Spinal cord (tissue), 10 donors: ENCODE data around the gene RDH16. TPM values are rescaled to one million over a fixed set of nuclear protein-coding genes. Genes with fewer than 3 reads are reported as not detected.
A peak's percentile ranks its signal among the peaks of the same experiment; 100 is the strongest.
"Not testable (repeated sequence)": the region's sequence is repeated elsewhere in the genome, so short reads cannot be mapped to it uniquely, and the experiment has no call there.

Source experiments
- DNase-seq, 6 donors: peaks; one replicate each; pipeline versions ENCODE4 v3.0.0 to v3.0.0-alpha.2; 2013 to 2015; ENCODE audit warnings: low spot score in 6 of 6, low read depth in 4 of 6
- H3K27ac ChIP-seq: one replicate; pipeline ENCODE4 v1.5.1; 2013; ENCODE audit warnings: low read depth, low read length, control low read depth
- H3K27me3 ChIP-seq: one replicate; pipeline ENCODE4 v1.6.1; 2013; ENCODE audit warnings: low read length; ENCODE audit not compliant: control insufficient read depth, insufficient read depth
- H3K36me3 ChIP-seq: one replicate; pipeline ENCODE4 v1.6.1; 2013; ENCODE audit warnings: low read length; ENCODE audit not compliant: control insufficient read depth, insufficient read depth
- H3K4me1 ChIP-seq: one replicate; pipeline ENCODE4 v1.6.1; 2013; ENCODE audit warnings: low read length; ENCODE audit not compliant: control insufficient read depth, insufficient read depth
- H3K4me3 ChIP-seq: one replicate; pipeline ENCODE4 v1.5.1; 2013; ENCODE audit warnings: low read depth, low read length, control low read depth
- H3K9me3 ChIP-seq: one replicate; pipeline ENCODE4 v1.6.1; 2013; ENCODE audit warnings: low read length; ENCODE audit not compliant: control insufficient read depth, insufficient read depth
- WGBS: methylation state at CpG from one replicate; pipeline ENCODE4 v1.1.5; 2013; ENCODE audit warnings: missing lambda C conversion rate; ENCODE audit not compliant: insufficient coverage; 5-methylcytosine and 5-hydroxymethylcytosine counted together
- polyA plus RNA-seq, 2 donors: library from polyadenylated mRNA; unstranded; fragments of 120-200 nt; gene quantifications; one replicate each; pipeline ENCODE4 v1.2.1, GENCODE V29; 2013; ENCODE audit not compliant: insufficient read length in 2 of 2
- total RNA-seq, 2 donors: library from RNA; depleted of rRNA in 1 of 2; stranded (reverse); fragments of 120-200 nt in 1 of 2; fragments of >200 nt in 1 of 2; gene quantifications; one replicate each; pipeline versions ENCODE4 v1.2.3 to v1.2.4, GENCODE V29; 2013 to 2014
- donor health status: healthy.

RDH16 gene
- total and polyA plus RNA-seq, 4 donors, result 0.30 to 1.2 (median 0.60) TPM

DNA sequence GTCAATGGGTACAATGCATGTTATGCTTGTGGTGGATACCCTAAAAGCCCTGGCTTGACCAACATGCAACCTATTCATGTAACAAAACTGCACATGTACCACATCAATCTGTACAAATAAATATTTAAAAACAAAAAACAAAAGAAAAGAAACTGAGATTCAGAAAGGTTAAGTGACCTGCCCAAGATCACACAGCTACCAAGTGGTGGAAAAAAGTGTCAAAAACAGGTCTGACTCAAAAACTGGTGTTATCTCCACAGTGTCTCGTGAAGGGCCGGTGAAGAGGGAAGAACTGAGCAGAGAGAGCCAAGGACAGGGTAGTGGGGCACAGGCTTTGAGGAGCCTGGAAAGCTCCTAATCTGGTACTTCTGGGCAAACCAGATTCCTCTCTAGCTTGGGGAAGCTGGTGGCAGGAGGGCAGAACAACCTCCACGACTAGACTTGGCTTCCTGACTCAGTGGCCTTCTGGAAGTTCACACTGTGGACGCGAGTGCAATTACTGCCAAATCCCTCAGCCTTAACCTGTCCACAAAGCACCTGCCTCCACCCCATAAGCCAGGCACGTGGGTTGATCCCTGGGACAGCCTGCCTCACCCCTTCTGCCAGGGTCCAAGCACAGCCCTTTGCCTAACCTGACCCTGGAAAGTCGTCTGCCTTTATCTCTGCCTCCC lies 33.4 kb upstream of the RDH16 start:
- no peaks in the 10 kb centered on the region for H3K27me3 ChIP-seq
- H3K27ac ChIP-seq, result no peak overlapping the region
- no peak overlapping the region for H3K4me3 ChIP-seq
- H3K4me1 ChIP-seq, result peaks cover 10% of the 10 kb centered on the region
- H3K9me3 ChIP-seq, result no peaks in the 10 kb centered on the region
- peaks cover 13% of the 10 kb centered on the region for H3K36me3 ChIP-seq
- 72% methylated on average over 6 of the region's 7 CpGs for WGBS
- no peak for DNase-seq

- Histone ChIP-seq H3K36me3 (peaks cover 6% of the 10 kb centered on the region), H3K27ac (no peak overlapping the region), H3K4me3 (no peak overlapping the region), H3K9me3 (no peaks in the 10 kb centered on the region), H3K27me3 (no peaks in the 10 kb centered on the region), H3K4me1 (peaks cover 10% of the 10 kb centered on the region)
- DNase-seq, result no peak
- WGBS, result 100% methylated on average over 1 of the region's 7 CpGs
These were observed 32.6 kb upstream of the RDH16 start for GRCh38 chr12:56989861-56990610.

- peaks cover 10% of the 10 kb centered on the region for H3K4me1 ChIP-seq
- H3K27ac ChIP-seq, result no peak overlapping the region
- no peaks in the 10 kb centered on the region for H3K9me3 ChIP-seq
- H3K27me3 ChIP-seq, result no peaks in the 10 kb centered on the region
- DNase-seq, result no peak
- 69% methylated on average over 1 of the region's 5 CpGs for WGBS
- H3K4me3 ChIP-seq, result no peak overlapping the region
- no peaks in the 10 kb centered on the region for H3K36me3 ChIP-seq
These were observed 30.9 kb upstream of the RDH16 start for GRCh38 chr12:56988207-56988739.

GRCh38 chr12:56987551-56988053 lies 30.2 kb upstream of the RDH16 start:
- H3K4me1 ChIP-seq, result peaks cover 10% of the 10 kb centered on the region
- H3K36me3 ChIP-seq, result no peaks in the 10 kb centered on the region
- WGBS, result 61% methylated on average over 4 of the region's 11 CpGs
- H3K27ac ChIP-seq, result no peak overlapping the region
- no peaks in the 10 kb centered on the region for H3K27me3 ChIP-seq
- DNase-seq, result peak in 5 of 6 donors; percentile 62 to 92 (median 76)
- no peak overlapping the region for H3K4me3 ChIP-seq
- H3K9me3 ChIP-seq, result no peaks in the 10 kb centered on the region

DNA sequence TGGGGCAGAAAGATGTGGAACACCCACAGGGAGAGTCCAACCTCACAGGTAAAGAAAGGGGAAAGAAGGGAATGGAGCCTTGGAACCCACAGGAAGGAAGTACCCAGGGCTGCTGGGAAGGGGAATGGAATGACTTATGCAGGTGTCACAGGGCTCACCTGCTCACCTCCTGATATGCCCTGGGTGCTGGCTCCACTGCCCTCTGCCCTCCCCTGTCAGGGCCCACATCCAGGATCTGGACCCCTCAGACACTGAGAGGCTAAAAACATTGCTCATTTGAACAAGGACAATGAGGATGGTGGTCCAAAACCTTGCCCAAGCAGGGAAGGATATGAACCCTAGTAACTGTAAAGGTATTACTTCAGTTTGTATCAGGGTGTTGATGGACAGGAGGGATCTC lies 29.6 kb upstream of the RDH16 start:
- no peak overlapping the region for H3K4me3 ChIP-seq
- H3K36me3 ChIP-seq, result no peaks in the 10 kb centered on the region
- H3K27ac ChIP-seq, result no peak overlapping the region
- no peak for DNase-seq
- H3K27me3 ChIP-seq, result no peaks in the 10 kb centered on the region
- no peaks in the 10 kb centered on the region for H3K9me3 ChIP-seq
- peaks cover 10% of the 10 kb centered on the region for H3K4me1 ChIP-seq

GRCh38 chr12:56985714-56986113 lies 28.3 kb upstream of the RDH16 start:
- 74% methylated on average over 4 of the region's 6 CpGs for WGBS
- not testable (repeated sequence) for DNase-seq, H3K27ac ChIP-seq, H3K27me3 ChIP-seq, H3K4me3 ChIP-seq, H3K36me3 ChIP-seq, H3K9me3 ChIP-seq, H3K4me1 ChIP-seq

- no peaks in the 10 kb centered on the region for H3K36me3 ChIP-seq
- DNase-seq, result no peak
- peaks cover 10% of the 10 kb centered on the region for H3K4me1 ChIP-seq
- WGBS, result 100% methylated on average over 2 of the region's 4 CpGs
- H3K4me3 ChIP-seq, result no peak overlapping the region
- no peak overlapping the region for H3K27ac ChIP-seq
- H3K27me3 ChIP-seq, result no peaks in the 10 kb centered on the region
- H3K9me3 ChIP-seq, result no peaks in the 10 kb centered on the region
These were observed 26.0 kb upstream of the RDH16 start for GRCh38 chr12:56983386-56983785.

DNA sequence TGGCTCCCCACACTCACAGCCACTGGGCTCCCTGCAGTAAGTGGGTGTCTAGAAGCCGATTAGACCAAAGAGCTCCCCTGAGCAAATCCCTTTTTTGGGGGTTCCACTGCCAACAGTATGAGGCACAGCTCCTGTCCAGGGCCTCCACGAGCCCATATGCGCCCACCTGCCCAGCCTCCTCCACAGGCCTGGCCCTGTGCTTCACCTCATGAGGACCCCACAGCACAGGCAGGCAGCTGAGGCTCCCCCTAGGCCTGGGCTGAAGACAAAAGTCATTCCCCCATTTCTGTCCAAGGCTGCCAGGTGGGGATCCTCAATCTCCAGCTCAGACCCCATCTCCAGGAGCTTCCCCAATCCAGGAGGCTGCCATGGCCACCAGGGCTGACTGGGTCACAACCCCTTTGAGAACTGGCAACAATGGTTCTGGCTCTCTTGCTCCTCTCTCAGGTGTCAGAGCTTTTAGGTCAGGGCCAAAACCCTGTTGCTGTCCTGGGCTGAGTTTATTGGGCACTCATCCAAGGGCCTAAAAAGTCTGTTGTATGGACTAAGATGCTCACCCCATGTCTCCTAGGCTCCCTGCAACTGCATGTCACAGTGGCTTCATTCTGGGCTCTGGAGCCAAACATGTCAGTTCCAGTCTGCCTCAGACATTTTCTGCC lies 25.3 kb upstream of the RDH16 start:
- not testable (repeated sequence) for H3K4me1 ChIP-seq, H3K9me3 ChIP-seq, DNase-seq, H3K27me3 ChIP-seq, H3K36me3 ChIP-seq, H3K4me3 ChIP-seq, H3K27ac ChIP-seq
- 93% methylated on average over 2 of the region's 3 CpGs for WGBS

GRCh38 chr12:56980941-56981530 lies 23.6 kb upstream of the RDH16 start:
- no peak for DNase-seq
- Histone ChIP-seq H3K9me3 (no peaks in the 10 kb centered on the region), H3K27ac (no peak overlapping the region), H3K4me1 (no peaks in the 10 kb centered on the region), H3K4me3 (no peak overlapping the region), H3K36me3 (no peaks in the 10 kb centered on the region), H3K27me3 (no peaks in the 10 kb centered on the region)
- WGBS, result 93% methylated on average over 3 of the region's 4 CpGs
